Activated gamma-delta T cell treated with anti-CD3 and anti-CD28 coated beads, Interleukin-2, amount 50 U/mL, for 16 hours (primary cell): Measurements from ENCODE around the gene ADH5.
"Not testable (repeated sequence)": the region's sequence is repeated elsewhere in the genome, so short reads cannot be mapped to it uniquely, and the experiment has no call there.

Experiments
- DNase-seq: peaks from one replicate; pipeline ENCODE4 v3.0.0-alpha.2; 2020; ENCODE audit warnings: low read depth

Gene ADH5

DNA sequence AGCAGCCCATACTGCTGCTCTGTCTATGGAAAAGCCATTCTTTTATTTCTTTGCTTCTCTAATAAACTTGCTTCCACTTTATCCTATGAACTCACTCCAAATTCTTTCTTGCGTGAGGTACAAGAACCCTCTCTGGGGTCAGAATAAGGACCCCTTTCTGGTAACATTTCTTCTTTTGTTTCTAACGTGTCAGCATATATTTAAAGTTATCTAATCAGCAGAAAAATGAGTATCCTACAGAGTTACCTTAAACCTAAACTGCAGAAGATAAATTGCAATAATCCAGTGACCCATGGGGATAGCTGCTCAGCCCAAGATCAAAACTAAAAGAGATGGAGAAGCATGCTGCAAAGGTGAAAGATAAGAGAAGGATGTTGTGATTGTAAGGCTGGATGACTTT, 4.0 kb downstream of the ADH5 start:
- no peak for DNase-seq

DNA sequence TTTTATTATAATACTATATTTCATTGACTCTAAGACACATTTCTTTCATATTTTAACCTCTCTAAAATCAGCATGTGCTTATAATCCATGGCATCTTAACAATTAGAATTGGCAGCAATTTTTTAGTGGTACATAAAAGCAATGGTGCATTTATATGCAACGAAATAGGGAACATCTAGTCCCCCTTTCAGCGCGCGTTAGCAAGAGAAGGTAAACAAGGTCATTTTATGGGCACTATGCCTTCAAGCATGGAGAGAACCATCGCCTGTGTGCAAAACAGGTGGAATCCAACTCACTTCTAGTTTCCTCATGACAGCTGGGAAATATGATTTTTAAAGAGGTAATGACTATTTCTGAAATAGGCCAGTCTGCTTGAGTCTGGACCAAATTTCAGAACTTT, 6.4 kb downstream of the ADH5 start:
- DNase-seq: no peak

DNA sequence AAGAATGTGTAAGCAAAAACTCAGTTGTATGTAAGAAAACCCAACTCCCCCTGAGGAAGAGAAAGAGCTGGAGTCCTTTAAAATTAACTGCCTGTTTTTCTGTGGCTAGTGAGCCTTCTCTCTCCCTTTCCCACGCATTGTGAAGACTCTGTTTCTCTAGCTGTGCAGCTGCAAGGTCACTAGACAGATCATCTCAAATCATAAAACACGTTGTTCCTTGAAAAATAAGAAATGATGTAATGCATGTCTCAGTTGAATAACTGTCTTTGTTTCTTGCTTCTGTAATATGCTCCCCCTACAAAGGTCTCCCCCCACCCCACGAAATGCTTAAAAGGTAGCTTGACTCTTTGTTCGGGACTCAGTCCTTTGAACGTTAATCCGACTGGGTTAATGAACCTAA, 7.7 kb downstream of the ADH5 start:
- DNase-seq: not testable (repeated sequence)

DNA sequence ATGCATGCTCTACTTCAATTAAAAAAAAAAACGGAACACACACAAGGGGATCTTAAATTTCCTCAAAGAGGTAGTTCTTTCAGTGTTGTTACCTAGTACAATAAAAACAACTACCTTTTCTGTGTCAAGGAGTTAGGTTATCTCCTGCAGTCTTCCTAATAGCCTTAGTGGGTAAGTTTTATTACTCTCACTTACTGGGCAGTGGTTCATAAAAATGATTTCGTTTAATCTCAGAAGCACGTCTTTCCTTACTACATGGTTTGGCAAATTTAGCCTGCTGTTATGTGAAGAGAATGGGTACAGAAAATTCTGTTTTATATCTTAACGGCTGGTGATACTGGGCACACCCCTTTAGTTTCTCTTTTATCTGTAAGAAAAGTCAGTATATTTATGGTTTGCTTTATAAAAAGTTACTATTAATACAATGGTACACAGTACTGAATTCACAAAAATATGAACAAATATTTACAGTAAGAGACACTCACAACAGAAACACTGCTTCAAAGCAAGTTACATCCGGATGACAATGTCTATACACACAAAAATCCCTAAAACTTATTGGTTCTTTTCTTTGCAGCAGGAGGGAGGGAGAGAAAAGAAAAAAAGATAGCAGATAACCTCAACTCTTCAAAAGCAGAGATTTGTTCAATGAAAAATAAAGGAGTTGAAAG, 8.8 kb downstream of the ADH5 start:
- no peak for DNase-seq

DNA sequence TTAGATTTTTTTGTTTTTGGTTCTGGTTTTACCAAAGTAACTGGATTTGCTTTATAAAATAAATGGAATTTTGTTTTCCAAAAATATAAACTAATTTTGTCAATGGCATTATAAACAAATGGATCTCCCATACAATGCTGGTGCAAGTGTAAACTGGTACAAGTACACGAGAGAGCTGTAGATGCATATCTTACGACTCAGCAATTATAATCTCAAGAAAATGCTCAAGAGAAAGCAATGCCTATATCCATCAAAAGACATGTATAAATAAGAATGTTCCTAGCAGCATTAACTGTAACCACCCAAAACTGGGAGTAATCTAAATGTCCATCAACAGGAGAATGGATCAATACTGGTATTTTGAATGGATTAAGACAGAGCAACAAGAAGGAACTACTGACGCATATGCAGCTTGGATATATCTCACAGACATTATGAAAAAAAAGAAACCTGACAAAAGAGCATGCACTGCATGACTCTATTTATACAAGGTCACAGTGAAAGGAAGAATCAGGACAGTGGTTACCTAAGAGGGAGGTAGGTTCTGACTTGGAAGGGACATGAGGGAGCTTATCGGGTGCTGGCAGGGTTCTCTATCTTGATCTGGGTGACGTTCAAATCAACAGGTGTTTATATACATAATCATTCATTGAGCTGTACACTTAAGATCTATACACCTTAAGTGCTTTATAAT, 9.5 kb downstream of the ADH5 start:
- DNase-seq: no peak

DNA sequence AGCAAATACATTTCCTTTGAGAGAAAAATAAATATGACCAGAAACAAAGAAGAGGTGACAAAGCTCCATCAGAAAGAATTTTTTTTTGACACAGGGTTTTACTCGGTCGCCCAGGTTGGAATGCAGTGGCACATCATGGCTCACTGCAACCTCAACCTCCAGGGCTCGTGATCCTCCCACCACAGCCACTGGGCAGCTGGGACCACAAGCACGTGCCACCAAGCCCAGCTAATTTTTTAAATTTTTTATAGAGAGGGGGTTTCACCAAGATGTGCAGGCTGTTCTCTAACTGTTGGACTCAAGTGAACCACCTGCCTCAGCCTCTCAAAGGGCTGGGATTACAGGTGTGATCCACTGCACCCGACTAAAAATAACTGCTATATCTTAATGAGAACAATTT, 10.3 kb downstream of the ADH5 start:
- DNase-seq: no peak

DNA sequence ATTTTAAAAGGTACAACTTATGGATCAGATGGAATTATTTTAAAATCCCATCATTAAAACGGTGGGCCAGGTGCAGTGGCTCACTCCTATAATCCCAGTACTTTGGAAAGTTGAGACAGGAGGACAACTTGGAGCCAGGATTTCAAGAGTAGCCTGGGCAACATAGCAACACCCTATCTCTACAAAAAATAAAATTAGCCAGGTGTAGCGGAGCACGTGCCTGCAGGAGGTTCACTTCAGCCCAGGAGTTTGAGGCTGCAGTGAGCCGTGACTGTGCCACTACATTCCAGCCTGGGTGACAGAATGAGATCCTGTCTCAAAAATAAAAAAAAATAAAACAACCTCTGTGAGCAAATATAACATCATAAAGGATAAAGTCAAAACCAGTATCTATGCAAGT, 11.4 kb downstream of the ADH5 start:
- no peak for DNase-seq

DNA sequence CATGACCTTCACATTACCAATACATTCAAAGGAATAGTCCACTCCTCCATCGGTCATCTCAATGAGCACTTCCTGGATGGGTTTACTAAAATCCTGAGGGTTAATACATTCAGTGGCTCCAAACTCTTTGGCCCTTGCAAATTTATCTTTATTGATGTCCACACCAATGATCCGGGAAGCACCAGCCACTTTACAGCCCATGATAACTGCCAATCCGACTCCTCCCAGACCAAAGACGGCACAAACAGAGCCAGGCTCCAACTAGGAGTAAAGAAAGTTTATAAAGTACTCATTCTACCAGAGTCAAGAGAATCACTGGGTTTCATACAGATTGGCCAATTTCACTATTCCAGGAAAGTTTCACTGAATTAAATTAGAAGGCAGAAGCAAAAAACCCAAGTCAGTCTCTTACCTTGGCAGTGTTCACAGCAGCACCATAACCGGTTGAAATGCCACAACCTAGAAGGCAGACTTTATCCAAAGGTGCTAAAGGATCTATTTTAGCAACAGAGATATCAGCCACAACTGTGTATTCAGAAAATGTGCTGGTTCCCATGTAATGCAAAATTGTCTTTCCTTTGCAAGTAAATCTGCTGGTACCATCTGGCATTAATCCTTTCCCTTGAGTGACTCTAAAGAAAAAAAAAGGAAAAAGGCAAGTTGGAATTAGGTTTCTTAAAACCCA, 12.2 kb downstream of the ADH5 start:
- no peak for DNase-seq

DNA sequence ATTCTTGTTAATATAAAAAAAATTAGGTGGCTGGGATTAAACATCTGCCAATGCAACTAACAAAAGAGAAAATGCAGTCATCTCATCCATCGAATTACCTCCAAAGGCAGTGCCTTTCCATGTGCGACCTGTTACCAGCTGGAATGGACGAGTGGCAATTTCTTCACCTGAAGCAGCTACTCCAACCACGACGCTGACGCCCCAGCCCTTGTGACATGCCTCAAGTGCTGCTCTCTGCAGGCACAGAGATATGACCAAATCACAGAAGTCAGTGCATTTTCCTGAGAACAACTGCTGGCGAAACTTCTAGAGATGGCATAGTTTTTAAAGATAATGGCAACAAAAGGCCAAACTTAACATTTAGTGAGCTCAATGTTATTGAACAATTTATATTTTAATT, 13.8 kb downstream of the ADH5 start:
- no peak for DNase-seq

DNA sequence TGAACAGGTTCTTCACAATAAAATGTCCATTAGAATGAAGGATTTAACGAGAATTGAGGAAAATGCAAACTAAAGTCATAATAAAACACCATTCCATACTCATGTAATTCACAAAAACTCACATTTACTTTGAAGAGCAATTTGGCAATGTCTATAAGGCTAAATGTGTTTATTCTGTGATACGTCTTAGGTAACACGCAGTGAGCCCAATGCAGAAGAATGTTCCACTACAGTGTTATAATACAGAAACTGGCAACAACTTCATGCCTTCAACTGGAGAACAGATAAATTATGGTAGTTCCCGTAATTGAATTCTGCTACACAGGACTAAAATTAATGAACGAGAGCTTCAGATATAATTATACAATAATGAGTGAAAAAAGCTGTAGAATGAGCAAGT, 17.4 kb downstream of the ADH5 start:
- no peak for DNase-seq

DNA sequence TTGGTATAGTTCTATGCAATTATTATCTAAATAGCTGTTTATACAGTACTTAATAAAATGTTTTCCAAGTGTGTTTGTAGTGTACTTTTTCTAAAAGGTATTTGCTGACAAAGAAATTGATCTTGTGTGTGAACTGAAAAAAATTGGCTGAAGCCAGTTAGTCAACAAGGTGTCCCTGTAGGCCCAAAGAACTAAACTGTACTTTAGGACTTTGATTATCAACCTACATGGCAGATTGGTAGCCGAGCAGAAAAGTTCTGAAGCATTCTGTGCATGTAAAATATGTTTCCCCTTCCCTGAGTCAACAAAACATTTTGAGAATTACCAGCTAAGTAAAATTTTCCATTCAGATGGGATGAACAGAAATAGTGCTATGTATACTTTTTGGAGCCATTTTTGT, 21.0 kb downstream of the ADH5 start:
- no peak for DNase-seq

DNA sequence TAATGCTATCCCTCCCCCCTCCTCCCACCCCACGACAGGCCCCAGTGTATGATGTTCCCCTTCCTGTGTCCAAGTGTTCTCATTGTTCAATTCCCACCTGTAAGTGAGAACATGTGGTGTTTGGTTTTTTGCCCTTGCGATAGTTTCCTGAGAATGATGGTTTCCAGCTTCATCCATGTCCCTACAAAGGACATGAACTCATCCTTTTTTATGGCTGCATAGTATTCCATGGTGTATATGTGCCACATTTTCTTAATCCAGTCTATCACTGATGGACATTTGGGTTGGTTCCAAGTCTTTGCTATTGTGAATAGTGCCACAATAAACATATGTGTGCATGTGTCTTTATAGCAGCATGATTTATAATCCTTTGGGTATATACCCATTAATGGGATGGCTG, 23.1 kb downstream of the ADH5 start:
- not testable (repeated sequence) for DNase-seq

DNA sequence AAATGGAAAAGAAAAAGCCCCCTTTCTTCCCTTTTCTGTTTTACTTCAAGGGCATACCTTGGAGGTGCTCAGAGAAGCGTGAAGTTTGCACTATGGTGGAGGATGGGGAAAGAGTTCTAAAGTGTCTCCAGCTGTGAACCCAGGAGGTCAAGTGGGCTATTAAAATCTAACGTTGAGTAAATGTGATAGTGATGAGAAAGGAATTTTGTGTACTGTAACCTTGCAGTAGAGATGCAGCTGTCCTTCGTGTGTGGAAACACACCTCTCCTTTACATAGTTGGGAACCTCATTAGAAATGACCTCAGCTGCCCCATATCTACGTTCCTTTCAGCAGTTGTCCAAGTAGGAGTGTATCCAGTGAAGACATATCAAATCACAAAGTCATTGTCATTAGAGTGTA, 26.5 kb downstream of the ADH5 start:
- DNase-seq: no peak

DNA sequence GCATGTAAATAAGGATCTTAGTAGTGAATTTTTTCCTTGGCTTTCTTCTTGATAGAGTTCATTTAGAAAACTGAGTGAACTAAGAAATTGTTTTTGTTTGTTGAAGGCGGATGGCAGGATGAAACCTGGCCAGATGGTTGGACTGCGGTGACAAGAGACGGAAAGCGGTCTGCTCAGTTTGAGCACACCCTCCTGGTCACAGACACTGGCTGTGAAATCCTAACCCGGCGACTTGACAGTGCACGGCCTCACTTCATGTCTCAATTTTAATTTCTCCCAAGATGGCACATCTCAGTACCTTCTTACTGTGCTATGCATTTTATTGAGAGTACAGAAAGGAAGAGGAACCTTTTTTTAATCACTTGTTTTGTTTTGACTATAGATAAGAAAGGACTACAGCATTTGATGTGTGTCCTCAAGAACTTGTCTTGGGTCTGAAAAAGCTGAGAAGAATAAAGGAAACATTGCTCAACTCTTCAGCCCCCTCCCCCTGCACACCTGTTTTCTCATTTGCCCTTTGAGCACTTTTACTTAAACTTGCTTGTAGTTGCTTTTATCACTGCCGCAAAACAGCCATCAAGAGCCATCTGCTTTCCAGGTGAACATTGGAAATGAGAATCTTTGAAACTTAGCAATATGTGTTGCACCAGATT, 27.4 kb downstream of the ADH5 start:
- DNase-seq: no peak

DNA sequence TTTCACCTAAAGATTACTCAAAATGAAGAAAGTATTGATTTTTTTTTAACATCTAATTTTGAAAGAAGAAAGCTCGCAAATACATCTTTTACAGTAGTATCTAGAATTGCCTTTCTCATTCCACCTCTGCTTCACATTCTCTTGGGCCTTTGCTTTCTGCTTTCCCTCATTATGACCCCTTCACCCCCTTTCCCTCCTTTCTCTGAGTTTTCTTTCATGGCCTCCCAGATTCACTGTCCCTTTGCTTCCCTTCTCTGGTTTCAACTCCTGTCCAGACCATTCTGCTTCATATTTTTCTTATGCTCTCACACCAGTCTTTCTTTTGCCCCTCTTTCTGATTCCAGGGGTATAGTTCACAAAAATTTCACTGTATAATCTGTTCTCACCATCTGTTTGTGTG, 29.0 kb downstream of the ADH5 start:
- no peak for DNase-seq

DNA sequence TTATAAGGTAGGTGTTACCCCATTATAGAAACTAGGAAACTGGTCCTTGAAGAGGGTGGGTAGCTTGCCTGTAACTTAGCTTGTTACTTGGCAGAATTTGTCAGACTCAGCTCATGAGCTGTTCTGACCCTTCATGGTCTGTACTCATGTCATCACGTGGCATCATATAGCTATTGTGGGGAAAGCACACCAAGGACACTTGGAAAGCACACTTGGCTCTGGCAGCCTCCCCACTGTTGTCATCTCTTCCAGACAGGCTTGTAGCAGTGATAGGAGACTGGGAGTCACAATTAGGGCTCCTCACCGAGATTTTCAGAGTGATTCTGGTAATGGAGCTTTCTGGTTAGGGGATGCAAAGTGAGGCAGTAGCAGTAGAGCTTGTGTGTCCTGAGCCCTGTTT, 30.4 kb downstream of the ADH5 start:
- DNase-seq: no peak

DNA sequence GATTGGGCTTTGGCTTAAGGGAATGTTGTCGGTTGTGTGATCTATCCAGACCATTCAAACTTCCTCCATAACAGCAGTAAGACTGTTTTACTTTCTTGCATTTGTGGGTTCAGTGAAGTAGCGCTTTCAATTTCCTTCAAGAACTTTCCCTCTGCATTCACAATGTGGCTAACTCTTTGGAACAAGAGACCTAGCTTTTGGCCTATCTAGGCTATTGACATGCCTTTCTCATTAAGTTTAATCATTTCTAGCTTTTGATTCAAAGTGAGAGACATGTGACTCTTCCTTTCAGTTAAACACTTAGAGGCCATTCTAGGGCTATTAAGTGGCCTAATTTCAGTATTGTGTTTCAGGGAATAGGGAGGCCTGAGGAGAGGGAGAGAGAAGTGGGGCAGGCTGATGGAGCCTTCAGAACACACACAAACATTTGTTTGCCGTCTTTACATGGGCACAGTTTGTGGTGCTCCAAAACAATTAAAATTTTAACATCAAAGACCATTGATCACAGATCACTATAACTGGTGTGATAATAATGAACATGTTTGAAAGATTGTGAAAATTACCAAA, 34.1 kb downstream of the ADH5 start:
- no peak for DNase-seq

DNA sequence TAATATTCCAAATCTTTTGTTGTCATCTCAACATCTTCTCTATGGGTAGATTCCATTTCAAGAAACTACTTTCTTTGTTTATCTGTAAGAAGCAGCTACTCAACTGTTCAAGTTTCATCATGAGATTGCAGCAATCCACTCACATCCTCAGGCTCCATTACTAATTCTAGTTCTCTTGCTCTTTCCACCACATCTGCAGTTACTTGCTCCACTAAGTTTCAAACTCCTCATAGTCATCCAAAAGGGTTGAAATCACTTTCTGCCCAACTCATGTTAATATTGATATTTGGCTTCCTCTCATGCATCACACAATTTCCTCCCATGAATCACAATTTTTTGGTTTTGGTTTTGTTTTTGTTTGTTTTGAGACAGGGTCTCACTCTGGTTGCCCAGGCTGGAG, 35.7 kb downstream of the ADH5 start:
- no peak for DNase-seq

DNA sequence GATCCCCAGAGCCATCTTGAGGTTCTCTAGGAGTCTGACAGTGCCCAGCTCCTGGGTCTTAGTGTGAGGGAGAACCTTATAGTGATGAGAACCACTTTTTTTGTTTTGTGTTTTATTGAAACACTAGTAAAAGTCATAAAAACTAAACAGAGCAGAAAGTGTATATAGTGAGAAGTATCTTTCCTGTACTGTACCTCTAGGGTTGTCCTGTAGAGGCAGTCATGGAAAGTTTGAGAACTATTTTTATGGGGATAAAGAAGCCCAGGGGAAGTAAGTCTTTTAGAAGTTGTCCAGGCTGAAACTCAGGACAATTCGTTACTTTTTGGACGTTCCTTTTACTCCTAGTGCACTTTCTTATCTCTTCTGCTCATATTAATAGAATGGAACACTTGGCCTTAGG, 40.9 kb downstream of the ADH5 start:
- DNase-seq: no peak

DNA sequence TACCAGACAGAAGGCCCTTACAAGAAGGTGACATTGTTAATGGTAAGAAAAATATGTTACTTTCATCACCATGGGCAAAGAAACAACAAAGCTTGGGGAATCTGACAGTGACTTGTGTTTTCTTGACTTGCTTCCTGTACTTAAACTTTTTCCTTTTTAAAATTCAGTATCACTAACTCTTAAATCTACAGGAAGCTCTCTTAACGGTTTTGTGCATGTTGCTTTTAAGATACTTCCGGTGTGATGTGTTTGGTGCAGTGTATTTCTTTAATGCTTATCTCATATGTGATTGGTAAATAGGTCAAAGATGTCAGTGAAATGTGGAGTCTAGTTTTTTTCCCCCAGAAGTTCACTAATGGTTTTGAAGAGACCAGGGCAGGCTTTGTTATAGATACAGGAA, 45.2 kb downstream of the ADH5 start:
- no peak for DNase-seq

DNA sequence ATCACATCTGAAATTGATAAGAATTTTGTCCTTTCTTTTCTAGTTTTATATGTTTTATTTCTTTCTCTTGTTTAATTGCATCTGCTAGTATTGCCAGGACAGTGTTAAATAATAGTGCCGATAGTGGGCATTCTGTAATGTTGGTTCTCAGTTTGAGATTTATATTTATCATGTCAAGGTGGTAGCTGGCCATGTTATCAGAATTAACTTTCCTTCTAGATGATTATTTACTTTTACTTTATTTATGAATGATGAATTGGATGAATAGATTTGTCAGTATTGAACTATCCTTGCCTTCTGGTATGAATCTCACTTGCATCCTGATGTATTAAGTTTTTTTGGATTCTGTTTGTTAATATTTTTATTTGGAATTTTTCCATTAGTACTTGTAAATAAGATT, 50.4 kb downstream of the ADH5 start:
- DNase-seq: no peak

DNA sequence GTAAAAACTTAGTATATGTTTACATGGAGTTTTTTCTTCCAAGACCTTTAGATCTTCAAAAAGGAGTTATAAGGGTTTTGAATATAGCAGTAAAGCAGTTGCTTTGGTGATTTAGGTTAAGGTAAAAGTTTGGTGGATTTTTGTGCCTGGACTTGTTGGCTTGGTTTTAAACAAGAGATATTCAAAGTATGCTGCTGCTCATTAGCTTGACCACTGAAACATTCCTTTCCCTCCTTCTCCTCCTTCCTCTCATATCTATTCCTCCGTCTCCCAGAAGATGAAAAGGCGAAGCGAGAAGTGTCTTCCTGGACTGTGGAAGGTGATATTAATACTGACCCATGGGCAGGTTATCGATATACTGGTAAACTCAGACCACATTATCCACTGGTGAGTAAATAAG, 54.6 kb downstream of the ADH5 start:
- DNase-seq: no peak

DNA sequence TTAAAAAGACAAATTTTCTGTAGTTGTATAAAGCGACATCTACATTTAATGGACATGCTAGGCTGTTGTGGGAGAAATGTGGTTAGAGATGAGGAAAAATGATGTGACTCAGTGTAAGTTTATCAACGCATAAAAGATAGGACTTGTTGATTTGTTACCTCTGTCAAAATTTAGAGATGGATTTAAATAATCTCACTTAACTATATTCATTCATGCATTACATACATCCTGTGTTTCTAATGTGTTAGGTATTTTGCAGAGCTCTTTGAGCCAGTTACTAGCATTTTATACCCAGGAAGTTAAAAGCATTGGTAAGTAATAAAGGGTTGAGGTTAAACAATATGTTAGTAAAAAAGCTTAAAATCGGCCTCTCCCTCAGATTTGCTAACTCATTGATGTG, 58.7 kb downstream of the ADH5 start:
- no peak for DNase-seq
